GM19372 (cell line): Measurements from ENCODE around the gene AURKB.
"Not testable (repeated sequence)": the region's sequence is repeated elsewhere in the genome, so short reads cannot be mapped to it uniquely, and the experiment has no call there.

Experiments used
- ATAC-seq: cut with Tn5 transposase; IDR thresholded peaks from one replicate; pipeline ENCODE4 v1.9.1; 2021; ENCODE audit warnings: mild to moderate bottlenecking, low read depth, moderate library complexity; ENCODE audit not compliant: unreplicated experiment

Gene AURKB

GRCh38 chr17:8189041-8189710 lies 21.2 kb downstream of the AURKB start:
- no peak for ATAC-seq

- ATAC-seq: no peak
Measured at GRCh38 chr17:8188263-8188839, 22.0 kb downstream of the AURKB start.

GRCh38 chr17:8187517-8188262 lies 22.7 kb downstream of the AURKB start:
- ATAC-seq: no peak

GRCh38 chr17:8186787-8187516 lies 23.4 kb downstream of the AURKB start:
- ATAC-seq: no peak

- ATAC-seq: no peak
Measured at GRCh38 chr17:8186446-8186786, 24.0 kb downstream of the AURKB start.

GRCh38 chr17:8185582-8186445 lies 24.6 kb downstream of the AURKB start:
- ATAC-seq: no peak

GRCh38 chr17:8176998-8177731 lies 33.2 kb downstream of the AURKB start:
- no peak for ATAC-seq

- no peak for ATAC-seq
Measured at GRCh38 chr17:8176197-8176940, 34.0 kb downstream of the AURKB start, which contains the start of gene TMEM107. TMEM107 (minus strand) TSS chr17:8176380; CDS start chr17:8176286, 94 bp downstream.

- no peak for ATAC-seq
Measured at GRCh38 chr17:8175795-8176196, 34.6 kb downstream of the AURKB start.

GRCh38 chr17:8173871-8174322 lies 36.5 kb downstream of the AURKB start:
- no peak for ATAC-seq

- ATAC-seq: peak; percentile 67
Measured at GRCh38 chr17:8173056-8173870, 37.1 kb downstream of the AURKB start.

- ATAC-seq: not testable (repeated sequence)
Measured at GRCh38 chr17:8170186-8170585, 40.2 kb downstream of the AURKB start.

- no peak for ATAC-seq
Measured at GRCh38 chr17:8167526-8167925, 42.8 kb downstream of the AURKB start.

- ATAC-seq: no peak
Measured at GRCh38 chr17:8166731-8167130, 43.6 kb downstream of the AURKB start.

- no peak for ATAC-seq
Measured at GRCh38 chr17:8164815-8165131, 45.6 kb downstream of the AURKB start.

GRCh38 chr17:8163978-8164814 lies 46.2 kb downstream of the AURKB start:
- ATAC-seq: no peak
